OCI-LY3 (cell line): ENCODE results near the gene GJD2.

Experiments
- CTCF ChIP-seq: fragments of 200-600, 300-600 bp; sonication (generic); IDR thresholded peaks from 2 replicates; pipeline ENCODE4 v1.5.1; 2014; ENCODE audit warnings: antibody characterized with exemption, low read length, low read depth
- EZH2phosphoT487 ChIP-seq: fragments of 200-600 bp; shearing (Covaris generic); IDR thresholded peaks from 2 replicates; pipeline ENCODE4 v1.6.1; 2018; ENCODE audit warnings: antibody characterized with exemption, mixed run types, low read depth

GRCh38 chr15:34721157-34721801 is 33.5 kb downstream of the GJD2 start:
- TF ChIP-seq EZH2phosphoT487: no peak
- TF ChIP-seq CTCF: no peak
